HG02623 (cell line): ENCODE measurements around the gene FASN.

ENCODE experiments used
- ATAC-seq: cut with Tn5 transposase; IDR thresholded peaks from one replicate; pipeline ENCODE4 v1.9.1; 2021; ENCODE audit warnings: moderate library complexity; ENCODE audit not compliant: unreplicated experiment

FASN gene

GRCh38 chr17:82059272-82060000 lies 38.6 kb downstream of the FASN start:
- no peak for ATAC-seq

GRCh38 chr17:82058855-82059249 lies 39.2 kb downstream of the FASN start:
- ATAC-seq = no peak

GRCh38 chr17:82058230-82058854 lies 39.7 kb downstream of the FASN start:
- no peak for ATAC-seq

- ATAC-seq = no peak
Observed at GRCh38 chr17:82056729-82057621, 41.1 kb downstream of the FASN start.

GRCh38 chr17:82055965-82056728 lies 41.9 kb downstream of the FASN start:
- ATAC-seq = no peak

- ATAC-seq = no peak
Observed at GRCh38 chr17:82055023-82055964, 42.7 kb downstream of the FASN start.

- ATAC-seq = no peak
Observed at GRCh38 chr17:82054351-82055022, 43.5 kb downstream of the FASN start.

GRCh38 chr17:82053556-82054263 lies 44.3 kb downstream of the FASN start:
- ATAC-seq = no peak

- ATAC-seq = no peak
Observed at GRCh38 chr17:82053130-82053529, 44.9 kb downstream of the FASN start.

GRCh38 chr17:82052638-82053059 lies 45.4 kb downstream of the FASN start:
- ATAC-seq = no peak

- ATAC-seq = peak; percentile 61
Observed at GRCh38 chr17:82051776-82052637, 46.0 kb downstream of the FASN start, which contains the start of the genes GPS1 and RFNG. GPS1 (plus strand) TSS chr17:82051898; CDS start chr17:82051932, 34 bp downstream. RFNG (minus strand) TSS chr17:82051811; CDS start chr17:82051766, 45 bp downstream.

GRCh38 chr17:82050761-82051641 lies 47.0 kb downstream of the FASN start:
- no peak for ATAC-seq

GRCh38 chr17:82050152-82050760 lies 47.8 kb downstream of the FASN start:
- ATAC-seq = no peak

- no peak for ATAC-seq
Observed at GRCh38 chr17:82049521-82049971, 48.5 kb downstream of the FASN start.

GRCh38 chr17:82049106-82049505 lies 48.9 kb downstream of the FASN start:
- no peak for ATAC-seq

GRCh38 chr17:82048571-82048971 lies 49.5 kb downstream of the FASN start:
- ATAC-seq = no peak
